ENCODE measurements around the gene MPP3.

- TF ChIP-seq EP300 (IDR thresholded peaks at IDR 0.05) (no peak), POLR2A (IDR thresholded peaks at IDR 0.05) (no peak)
These were observed 46.9 kb upstream of the MPP3 start for GRCh38 chr17:43879723-43880419.

All from ovary (tissue), 1 donor.